ENCODE results near the gene CYP24A1.

GRCh38 chr20:54104781-54105180 is 69.0 kb downstream of the CYP24A1 start:
- TF ChIP-seq TAF1 (IDR thresholded peaks at IDR 0.05; ENCODE audit: borderline replicate concordance, low read depth, low read length) (no peak), POLR2A (IDR thresholded peaks at IDR 0.05; ENCODE audit: low read depth, low read length) (no peak), POLR2AphosphoS5 (IDR thresholded peaks at IDR 0.05; ENCODE audit: low read depth, low read length) (no peak)

Measured in GM12892 (cell line).